Measurements from ENCODE around the gene ZNHIT2.

GRCh38 chr11:65090628-65091027, 26.9 kb downstream of the ZNHIT2 start:
- no peak for TF ChIP-seq SPI1 (IDR thresholded peaks at IDR 0.05; ENCODE audit: borderline replicate concordance, low read depth)
- TF ChIP-seq CTCF (IDR thresholded peaks at IDR 0.05; ENCODE audit: insufficient read depth, low read length): no peak
- no peak for TF ChIP-seq POLR2AphosphoS5 (IDR thresholded peaks at IDR 0.05; ENCODE audit: low read depth)

Measured in HL-60 (cell line).